ENCODE results near the gene AGPAT3.

AGPAT3 gene

GRCh38 chr21:43948740-43949498 lies 83.9 kb downstream of the AGPAT3 start:
- TF ChIP-seq CTCF (IDR thresholded peaks at IDR 0.05; ENCODE audit: low read depth, low read length, missing control alignments), result no peak
- H3K4me3 ChIP-seq (replicated peaks; ENCODE audit: low read depth, low read length), result no peak overlapping the region
- no peak for DNase-seq (ENCODE audit: extremely low read depth, low read depth)

GRCh38 chr21:43949499-43950208 lies 84.6 kb downstream of the AGPAT3 start:
- no peak overlapping the region for H3K4me3 ChIP-seq (replicated peaks; ENCODE audit: low read depth, low read length)
- no peak for DNase-seq (ENCODE audit: extremely low read depth, low read depth)
- no peak for TF ChIP-seq CTCF (IDR thresholded peaks at IDR 0.05; ENCODE audit: low read depth, low read length, missing control alignments)

- DNase-seq (ENCODE audit: extremely low read depth, low read depth), result no peak
- no peak overlapping the region for H3K4me3 ChIP-seq (replicated peaks; ENCODE audit: low read depth, low read length)
- TF ChIP-seq CTCF (IDR thresholded peaks at IDR 0.05; ENCODE audit: low read depth, low read length, missing control alignments), result no peak
Measured at GRCh38 chr21:43950481-43950880, 85.5 kb downstream of the AGPAT3 start.

GRCh38 chr21:43950936-43951335 lies 85.9 kb downstream of the AGPAT3 start:
- no peak for TF ChIP-seq CTCF (IDR thresholded peaks at IDR 0.05; ENCODE audit: low read depth, low read length, missing control alignments)
- DNase-seq (ENCODE audit: extremely low read depth, low read depth), result no peak

GRCh38 chr21:43951911-43952703 lies 87.1 kb downstream of the AGPAT3 start:
- no peak for DNase-seq (ENCODE audit: extremely low read depth, low read depth)
- no peak for TF ChIP-seq CTCF (IDR thresholded peaks at IDR 0.05; ENCODE audit: low read depth, low read length, missing control alignments)

More at GRCh38 chr21:43950936-43951335, 85.9 kb downstream of the AGPAT3 start:
- H3K4me3 ChIP-seq (replicated peaks; ENCODE audit: low read depth, low read length), result no peak overlapping the region

GRCh38 chr21:43953021-43953420 lies 88.0 kb downstream of the AGPAT3 start:
- TF ChIP-seq CTCF (IDR thresholded peaks at IDR 0.05; ENCODE audit: low read depth, low read length, missing control alignments), result no peak
- no peak for DNase-seq (ENCODE audit: extremely low read depth, low read depth)
- H3K4me3 ChIP-seq (replicated peaks; ENCODE audit: low read depth, low read length), result no peak overlapping the region

More at GRCh38 chr21:43951911-43952703, 87.1 kb downstream of the AGPAT3 start:
- no peak overlapping the region for H3K4me3 ChIP-seq (replicated peaks; ENCODE audit: low read depth, low read length)

All from HFF-Myc (cell line).